ENCODE measurements around the gene BCO1. TPM values are rescaled to one million over a fixed set of nuclear protein-coding genes. Genes with fewer than 3 reads are reported as not detected.
A peak's percentile ranks its signal among the peaks of the same experiment; 100 is the strongest.

BCO1 gene
- total RNA-seq, 2 experiments from 2014 or later = not detected

- intact Hi-C loops (cut with micrococcal nuclease) = loop anchor here (1.0 to 10.0 kb wide), 11 partner anchors 21 to 732 kb away; partner anchors contain the start of genes ATMIN, CDYL2, CENPN and CMC2
- no peak for DNase-seq
- Mint-ChIP-seq H3K36me3 (peaks cover 3% of the 10 kb centered on the region), H3K27ac (peak overlapping the region; percentile 71), H3K4me1 (ENCODE audit: low read depth) (peaks cover 62% of the 10 kb centered on the region), H3K27me3 (no peaks in the 10 kb centered on the region), H3K4me3 (peak overlapping the region; percentile 84), H3K9me3 (no peaks in the 10 kb centered on the region)
- CTCF ChIA-PET = interaction anchor here (0.6 to 1.8 kb wide), 5 partner anchors 22 to 531 kb away, joined by 3 to 7 read pairs (median 3); partner anchors contain the start of gene ATMIN
- POLR2A ChIA-PET = interaction anchor here (0.9 to 1.9 kb wide), 3 partner anchors 22 to 236 kb away, joined by 3 to 17 read pairs (median 3); partner anchors contain the start of gene C16orf46
Measured at GRCh38 chr16:81313701-81314602, 75.5 kb downstream of the BCO1 start.

GRCh38 chr16:81314603-81315270, 76.2 kb downstream of the BCO1 start, which contains the start of gene GAN:
Gene GAN (plus strand): TSS chr16:81314962. CDS start chr16:81315114, 152 bp downstream.
- ChIA-PET POLR2A (interaction anchor here (0.9 to 1.9 kb wide), 3 partner anchors 22 to 237 kb away, joined by 3 to 17 read pairs (median 3); partner anchors contain the start of gene C16orf46), CTCF (interaction anchor here (0.6 to 1.8 kb wide), 5 partner anchors 21 to 530 kb away, joined by 3 to 7 read pairs (median 3); partner anchors contain the start of gene ATMIN)
- Mint-ChIP-seq H3K27ac (peak within 1 kb of the TSS; percentile 71), H3K9me3 (no peaks in the 10 kb centered on the region), H3K4me3 (peak within 1 kb of the TSS; percentile 84), H3K36me3 (peaks cover 3% of the 10 kb centered on the region), H3K27me3 (no peaks in the 10 kb centered on the region), H3K4me1 (ENCODE audit: low read depth) (peaks cover 61% of the 10 kb centered on the region)
- intact Hi-C loops (cut with micrococcal nuclease) = loop anchor here (1.0 to 10.0 kb wide), 11 partner anchors 20 to 732 kb away; partner anchors contain the start of genes ATMIN, CDYL2, CENPN and CMC2
- DNase-seq = peak; percentile 98

GRCh38 chr16:81315271-81316175, 77.0 kb downstream of the BCO1 start:
- intact Hi-C loops (cut with micrococcal nuclease) = loop anchor here (2.0 to 10.0 kb wide), 5 partner anchors 19 to 511 kb away; partner anchors contain the start of genes ATMIN, CDYL2, CENPN and CMC2
- Mint-ChIP-seq H3K4me1 (ENCODE audit: low read depth) (peaks cover 60% of the 10 kb centered on the region), H3K27ac (peak overlapping the region; percentile 71), H3K4me3 (peak overlapping the region; percentile 84), H3K27me3 (no peaks in the 10 kb centered on the region), H3K9me3 (no peaks in the 10 kb centered on the region), H3K36me3 (peaks cover 3% of the 10 kb centered on the region)
- ChIA-PET POLR2A (interaction anchor here (0.5 to 1.9 kb wide), 2 partner anchors 21 to 232 kb away, joined by 3 to 17 read pairs; no protein-coding TSS in a partner anchor), CTCF (interaction anchor here (1.0 to 1.5 kb wide), 2 partner anchors 50 to 311 kb away, joined by 3 to 7 read pairs; no protein-coding TSS in a partner anchor)
- DNase-seq = peak; percentile 65

GRCh38 chr16:81316176-81316496, 77.6 kb downstream of the BCO1 start:
- Mint-ChIP-seq H3K27me3 (no peaks in the 10 kb centered on the region), H3K4me3 (peak overlapping the region; percentile 82), H3K4me1 (ENCODE audit: low read depth) (peaks cover 62% of the 10 kb centered on the region), H3K36me3 (peaks cover 3% of the 10 kb centered on the region), H3K9me3 (no peaks in the 10 kb centered on the region), H3K27ac (no peak overlapping the region)
- DNase-seq = no peak
- ChIA-PET POLR2A (interaction anchor here (0.5 kb wide), 1 partner anchor 233 kb away, joined by 3 read pairs; no protein-coding TSS in a partner anchor), CTCF (interaction anchor here (1.0 kb wide), 1 partner anchor 312 kb away, joined by 3 read pairs; no protein-coding TSS in a partner anchor)
- intact Hi-C loops (cut with micrococcal nuclease) = loop anchor here (10.0 kb wide), 3 partner anchors 281 to 511 kb away; partner anchors contain the start of genes ATMIN, CDYL2, CENPN and CMC2

GRCh38 chr16:81318711-81319110, 80.2 kb downstream of the BCO1 start:
- H3K4me3 Mint-ChIP-seq = no peak overlapping the region
- H3K4me1 Mint-ChIP-seq (ENCODE audit: low read depth) = peaks cover 64% of the 10 kb centered on the region
- ChIA-PET CTCF (interaction anchor here (1.0 to 1.6 kb wide), 3 partner anchors 27 to 283 kb away, joined by 3 to 5 read pairs (median 3); partner anchors contain the start of gene ATMIN), POLR2A (interaction anchor here (0.7 to 1.1 kb wide), 2 partner anchors 13 to 479 kb away, joined by 3 to 4 read pairs; no protein-coding TSS in a partner anchor)
- H3K27ac Mint-ChIP-seq = no peak overlapping the region
- H3K36me3 Mint-ChIP-seq = peaks cover 3% of the 10 kb centered on the region
- intact Hi-C loops (cut with micrococcal nuclease) = loop anchor here (10.0 kb wide), 3 partner anchors 284 to 514 kb away; partner anchors contain the start of genes ATMIN, CDYL2, CENPN and CMC2
- no peak for DNase-seq
- no peaks in the 10 kb centered on the region for H3K27me3 Mint-ChIP-seq
- H3K9me3 Mint-ChIP-seq = no peaks in the 10 kb centered on the region

GRCh38 chr16:81319221-81319912, 80.9 kb downstream of the BCO1 start:
- Mint-ChIP-seq H3K27me3 (no peaks in the 10 kb centered on the region), H3K27ac (no peak overlapping the region), H3K4me1 (ENCODE audit: low read depth) (peaks cover 57% of the 10 kb centered on the region), H3K9me3 (no peaks in the 10 kb centered on the region), H3K36me3 (peaks cover 7% of the 10 kb centered on the region), H3K4me3 (no peak overlapping the region)
- ChIA-PET POLR2A (interaction anchor here (0.7 to 1.1 kb wide), 2 partner anchors 12 to 479 kb away, joined by 3 to 4 read pairs; no protein-coding TSS in a partner anchor), CTCF (interaction anchor here (1.4 to 1.6 kb wide), 2 partner anchors 27 to 58 kb away, joined by 3 to 5 read pairs; no protein-coding TSS in a partner anchor)
- no peak for DNase-seq
- intact Hi-C loops (cut with micrococcal nuclease) = loop anchor here (10.0 kb wide), 3 partner anchors 285 to 515 kb away; partner anchors contain the start of genes ATMIN, CDYL2, CENPN and CMC2

- ChIA-PET CTCF (interaction anchor here (1.7 kb wide), 1 partner anchor 10 kb away, joined by 4 read pairs; no protein-coding TSS in a partner anchor), POLR2A (no interaction called here)
- Mint-ChIP-seq H3K4me1 (ENCODE audit: low read depth) (peaks cover 50% of the 10 kb centered on the region), H3K27me3 (no peaks in the 10 kb centered on the region), H3K27ac (no peak overlapping the region), H3K9me3 (no peaks in the 10 kb centered on the region), H3K36me3 (peaks cover 6% of the 10 kb centered on the region), H3K4me3 (no peak overlapping the region)
- DNase-seq = no peak
- intact Hi-C loops (cut with micrococcal nuclease) = no loop called here
Measured at GRCh38 chr16:81321039-81321438, 82.5 kb downstream of the BCO1 start.

GRCh38 chr16:81321536-81321935, 83.0 kb downstream of the BCO1 start:
- Mint-ChIP-seq H3K4me1 (ENCODE audit: low read depth) (peaks cover 47% of the 10 kb centered on the region), H3K9me3 (no peaks in the 10 kb centered on the region), H3K36me3 (peaks cover 6% of the 10 kb centered on the region), H3K27me3 (no peaks in the 10 kb centered on the region), H3K27ac (no peak overlapping the region), H3K4me3 (no peak overlapping the region)
- intact Hi-C loops (cut with micrococcal nuclease) = no loop called here
- no peak for DNase-seq
- CTCF ChIA-PET = interaction anchor here (1.7 kb wide), 1 partner anchor 11 kb away, joined by 4 read pairs; no protein-coding TSS in a partner anchor
- POLR2A ChIA-PET = no interaction called here

GRCh38 chr16:81324808-81325207, 86.3 kb downstream of the BCO1 start:
- H3K4me1 Mint-ChIP-seq (ENCODE audit: low read depth) = peaks cover 26% of the 10 kb centered on the region
- H3K9me3 Mint-ChIP-seq = no peaks in the 10 kb centered on the region
- H3K27me3 Mint-ChIP-seq = no peaks in the 10 kb centered on the region
- DNase-seq = no peak
- ChIA-PET CTCF (no interaction called here), POLR2A (no interaction called here)
- no peak overlapping the region for H3K4me3 Mint-ChIP-seq
- H3K36me3 Mint-ChIP-seq = peaks cover 6% of the 10 kb centered on the region
- H3K27ac Mint-ChIP-seq = no peak overlapping the region
- intact Hi-C loops (cut with micrococcal nuclease) = no loop called here

- Mint-ChIP-seq H3K4me3 (no peak overlapping the region), H3K27me3 (no peaks in the 10 kb centered on the region), H3K27ac (no peak overlapping the region), H3K9me3 (no peaks in the 10 kb centered on the region), H3K4me1 (ENCODE audit: low read depth) (peaks cover 7% of the 10 kb centered on the region), H3K36me3 (peaks cover 6% of the 10 kb centered on the region)
- ChIA-PET POLR2A (no interaction called here), CTCF (no interaction called here)
- no peak for DNase-seq
- intact Hi-C loops (cut with micrococcal nuclease) = no loop called here
Measured at GRCh38 chr16:81327011-81327410, 88.5 kb downstream of the BCO1 start.
